NT2/D1 (cell line): ENCODE data around the gene FHDC1.

ENCODE experiments used
- SUZ12 ChIP-seq: IDR thresholded peaks from 2 replicates; pipeline ENCODE4 v1.6.1; 2011; ENCODE audit not compliant: insufficient read length, insufficient read depth; ENCODE audit errors: extremely low read depth
- YY1 ChIP-seq: IDR thresholded peaks from 2 replicates; pipeline ENCODE4 v1.6.1; 2011; ENCODE audit not compliant: insufficient read length, insufficient read depth
- ZNF274 ChIP-seq: IDR thresholded peaks from 2 replicates; pipeline ENCODE4 v1.6.1; 2011; ENCODE audit warnings: mild to moderate bottlenecking, low read depth, low read length

GRCh38 chr4:152949930-152950329 lies 13.8 kb downstream of the FHDC1 start:
- no peak for TF ChIP-seq YY1
- TF ChIP-seq ZNF274: no peak
- TF ChIP-seq SUZ12: no peak
